ENCODE data around the gene MAGOHB.
"Not testable (repeated sequence)": the region's sequence is repeated elsewhere in the genome, so short reads cannot be mapped to it uniquely, and the experiment has no call there.

The MAGOHB gene

DNA sequence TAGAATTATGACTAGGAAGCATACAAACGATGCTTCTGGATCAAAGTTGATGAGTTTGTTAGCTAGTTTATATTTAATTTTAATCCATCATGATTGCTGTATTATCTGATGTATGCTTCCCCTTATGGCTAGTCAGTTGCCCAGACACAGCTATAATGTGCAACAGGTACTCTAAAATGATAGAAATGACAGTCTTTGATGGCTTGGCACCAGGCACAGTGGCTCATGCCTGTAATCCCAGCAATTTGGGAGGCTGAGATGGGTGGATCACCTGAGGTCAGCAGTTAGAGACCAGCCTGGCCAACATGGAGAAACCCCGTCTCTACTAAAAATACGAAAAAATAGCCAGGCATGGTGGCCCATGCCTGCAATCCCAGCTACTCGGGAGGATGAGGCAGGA is 2.2 kb downstream of the MAGOHB start:
- Histone ChIP-seq H3K36me3 (ENCODE audit: control insufficient read depth in 1 of 2, insufficient read depth in 2 of 2, low read depth in 1 of 2, low read length in 2 of 2) (peaks cover 0 to 44% of the 10 kb centered on the region in 2 experiments), H3K9ac (ENCODE audit: low read length) (peak overlapping the region; percentile 40)
- H2AK5ac ChIP-seq (ENCODE audit: low read length, severe bottlenecking); H3K27me3 ChIP-seq (ENCODE audit: control insufficient read depth in 1 of 2, insufficient read depth in 1 of 2, low read length in 2 of 2); H2BK5ac ChIP-seq (ENCODE audit: low read depth, low read length, poor library complexity, severe bottlenecking); H3K14ac ChIP-seq (ENCODE audit: low read length in 2 of 2); H3K4me3 ChIP-seq (ENCODE audit: insufficient read depth in 1 of 2, low read depth in 1 of 2, low read length in 2 of 2); H2BK15ac ChIP-seq (ENCODE audit: low read depth, poor library complexity, severe bottlenecking); H4K8ac ChIP-seq (ENCODE audit: low read length); H2BK12ac ChIP-seq (ENCODE audit: low read length in 2 of 2); H3K4me1 ChIP-seq (ENCODE audit: control insufficient read depth, insufficient read depth, low read depth, low read length); H3K18ac ChIP-seq (ENCODE audit: low read depth in 1 of 2, low read length in 2 of 2); H3K23ac ChIP-seq (ENCODE audit: low read length in 2 of 2); DNase-seq; H3K9me3 ChIP-seq (ENCODE audit: control insufficient read depth, low read length); H3K4ac ChIP-seq (ENCODE audit: low read depth in 1 of 2, low read length in 2 of 2); H2BK120ac ChIP-seq (ENCODE audit: low read depth, low read length); H3K27ac ChIP-seq (ENCODE audit: low read length, poor library complexity, severe bottlenecking); H2AFZ ChIP-seq (ENCODE audit: low read depth, low read length); H4K91ac ChIP-seq (ENCODE audit: low read length); H3K4me2 ChIP-seq (ENCODE audit: low read length, poor library complexity, severe bottlenecking); H3K79me1 ChIP-seq (replicated peaks; ENCODE audit: low read length, poor library complexity, severe bottlenecking): not testable (repeated sequence)
- WGBS: 97% methylated on average over 4 of the region's 4 CpGs

DNA sequence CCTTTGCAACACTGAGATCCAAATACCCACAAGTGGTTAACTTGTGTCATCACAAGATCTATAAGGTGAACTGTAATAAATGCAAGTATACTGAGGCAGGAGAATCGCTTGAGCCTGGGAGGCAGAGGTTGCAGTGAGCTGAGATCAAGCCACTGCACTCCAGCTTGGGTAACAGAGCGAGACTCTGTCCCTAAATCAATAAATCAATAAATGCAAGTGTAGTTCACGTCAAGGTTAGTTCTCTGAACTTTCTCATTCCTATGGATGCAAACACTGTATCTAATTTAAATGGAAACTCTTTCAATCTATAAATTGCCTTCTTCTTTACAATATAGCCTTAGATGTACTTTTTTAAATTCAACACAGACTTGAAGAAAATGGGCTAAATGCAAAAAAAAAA is 3.2 kb downstream of the MAGOHB start:
- H3K4me2 ChIP-seq (ENCODE audit: low read length, poor library complexity, severe bottlenecking): no peak overlapping the region
- H3K27ac ChIP-seq (ENCODE audit: low read length, poor library complexity, severe bottlenecking): no peak overlapping the region
- no peaks in the 10 kb centered on the region for H3K9me3 ChIP-seq (ENCODE audit: control insufficient read depth, low read length)
- H4K91ac ChIP-seq (ENCODE audit: low read length): no peak overlapping the region
- H3K27me3 ChIP-seq (ENCODE audit: control insufficient read depth in 1 of 2, insufficient read depth in 1 of 2, low read length in 2 of 2): no peaks in the 10 kb centered on the region
- peaks cover 7% of the 10 kb centered on the region for H3K79me1 ChIP-seq (replicated peaks; ENCODE audit: low read length, poor library complexity, severe bottlenecking)
- no peak overlapping the region for H3K23ac ChIP-seq (ENCODE audit: low read length in 2 of 2)
- peaks cover 6% of the 10 kb centered on the region for H3K4me1 ChIP-seq (ENCODE audit: control insufficient read depth, insufficient read depth, low read depth, low read length)
- no peak overlapping the region for H2AFZ ChIP-seq (ENCODE audit: low read depth, low read length)
- H2BK120ac ChIP-seq (ENCODE audit: low read depth, low read length): no peak overlapping the region
- peaks cover 0 to 55% of the 10 kb centered on the region in 2 experiments for H3K36me3 ChIP-seq (ENCODE audit: control insufficient read depth in 1 of 2, insufficient read depth in 2 of 2, low read depth in 1 of 2, low read length in 2 of 2)
- H2BK15ac ChIP-seq (ENCODE audit: low read depth, poor library complexity, severe bottlenecking): no peak overlapping the region
- 100% methylated on average over 2 of the region's 3 CpGs for WGBS
- H2AK5ac ChIP-seq (ENCODE audit: low read length, severe bottlenecking): no peak overlapping the region
- H3K4ac ChIP-seq (ENCODE audit: low read depth in 1 of 2, low read length in 2 of 2): no peak overlapping the region
- H3K14ac ChIP-seq (ENCODE audit: low read length in 2 of 2): no peak overlapping the region
- H3K18ac ChIP-seq (ENCODE audit: low read depth in 1 of 2, low read length in 2 of 2): no peak overlapping the region
- DNase-seq: no peak
- H4K8ac ChIP-seq (ENCODE audit: low read length): no peak overlapping the region
- H2BK5ac ChIP-seq (ENCODE audit: low read depth, low read length, poor library complexity, severe bottlenecking): no peak overlapping the region
- H2BK12ac ChIP-seq (ENCODE audit: low read length in 2 of 2): no peak overlapping the region
- no peak overlapping the region for H3K4me3 ChIP-seq (ENCODE audit: insufficient read depth in 1 of 2, low read depth in 1 of 2, low read length in 2 of 2)
- peak overlapping the region; percentile 40 for H3K9ac ChIP-seq (ENCODE audit: low read length)

GRCh38 chr12:10607885-10608458 is 5.4 kb downstream of the MAGOHB start:
- Histone ChIP-seq H3K36me3 (ENCODE audit: control insufficient read depth in 1 of 2, insufficient read depth in 2 of 2, low read depth in 1 of 2, low read length in 2 of 2) (peaks cover 0 to 68% of the 10 kb centered on the region in 2 experiments), H3K23ac (ENCODE audit: low read length in 2 of 2) (no peak overlapping the region), H4K8ac (ENCODE audit: low read length) (no peak overlapping the region), H2BK5ac (ENCODE audit: low read depth, low read length, poor library complexity, severe bottlenecking) (no peak overlapping the region), H3K79me1 (replicated peaks; ENCODE audit: low read length, poor library complexity, severe bottlenecking) (peaks cover 8% of the 10 kb centered on the region), H3K27ac (ENCODE audit: low read length, poor library complexity, severe bottlenecking) (no peak overlapping the region), H3K4me2 (ENCODE audit: low read length, poor library complexity, severe bottlenecking) (no peak overlapping the region), H3K4me1 (ENCODE audit: control insufficient read depth, insufficient read depth, low read depth, low read length) (peaks cover 6% of the 10 kb centered on the region), H4K91ac (ENCODE audit: low read length) (no peak overlapping the region), H3K9ac (ENCODE audit: low read length) (peak overlapping the region; percentile 3), H2BK120ac (ENCODE audit: low read depth, low read length) (no peak overlapping the region), H2AK5ac (ENCODE audit: low read length, severe bottlenecking) (no peak overlapping the region), H3K4me3 (ENCODE audit: insufficient read depth in 1 of 2, low read depth in 1 of 2, low read length in 2 of 2) (no peak overlapping the region), H3K14ac (ENCODE audit: low read length in 2 of 2) (no peak overlapping the region), H3K4ac (ENCODE audit: low read depth in 1 of 2, low read length in 2 of 2) (no peak overlapping the region), H3K27me3 (ENCODE audit: control insufficient read depth in 1 of 2, insufficient read depth in 1 of 2, low read length in 2 of 2) (no peaks in the 10 kb centered on the region), H2BK15ac (ENCODE audit: low read depth, poor library complexity, severe bottlenecking) (no peak overlapping the region), H3K9me3 (ENCODE audit: control insufficient read depth, low read length) (no peaks in the 10 kb centered on the region), H2BK12ac (ENCODE audit: low read length in 2 of 2) (no peak overlapping the region), H3K18ac (ENCODE audit: low read depth in 1 of 2, low read length in 2 of 2) (no peak overlapping the region), H2AFZ (ENCODE audit: low read depth, low read length) (no peak overlapping the region)
- DNase-seq: peak; percentile 38
- no CpG with 5 or more reads among the region's 3 CpGs for WGBS

DNA sequence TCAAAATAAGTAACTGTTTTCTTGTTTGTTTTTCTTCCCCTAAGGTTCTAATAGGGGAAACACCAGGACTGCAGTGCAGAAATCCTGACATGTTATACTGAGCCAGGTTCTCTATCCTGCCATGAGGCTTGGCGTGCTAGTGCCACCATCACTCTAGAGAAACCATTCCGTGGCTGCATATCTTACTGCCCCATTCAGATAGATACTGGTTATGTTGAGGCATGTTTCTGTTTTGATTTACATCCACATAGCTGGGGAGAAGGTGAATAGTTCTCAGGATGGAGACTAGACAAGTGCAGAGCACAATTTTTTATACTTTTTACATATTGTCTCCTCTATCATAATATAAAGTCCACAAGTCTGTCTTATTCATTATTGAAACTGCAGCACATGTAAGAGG is 11.5 kb downstream of the MAGOHB start:
- no peak overlapping the region for H3K27ac ChIP-seq (ENCODE audit: low read length, poor library complexity, severe bottlenecking)
- H3K23ac ChIP-seq (ENCODE audit: low read length in 2 of 2): no peak overlapping the region
- H3K14ac ChIP-seq (ENCODE audit: low read length in 2 of 2): no peak overlapping the region
- no peak overlapping the region for H2BK120ac ChIP-seq (ENCODE audit: low read depth, low read length)
- H3K18ac ChIP-seq (ENCODE audit: low read depth in 1 of 2, low read length in 2 of 2): no peak overlapping the region
- H3K9ac ChIP-seq (ENCODE audit: low read length): no peak overlapping the region
- H3K79me1 ChIP-seq (replicated peaks; ENCODE audit: low read length, poor library complexity, severe bottlenecking): peaks cover 2% of the 10 kb centered on the region
- H2AK5ac ChIP-seq (ENCODE audit: low read length, severe bottlenecking): no peak overlapping the region
- H3K4me3 ChIP-seq (ENCODE audit: insufficient read depth in 1 of 2, low read depth in 1 of 2, low read length in 2 of 2): no peak overlapping the region
- H3K4ac ChIP-seq (ENCODE audit: low read depth in 1 of 2, low read length in 2 of 2): no peak overlapping the region
- no peaks in the 10 kb centered on the region for H3K27me3 ChIP-seq (ENCODE audit: control insufficient read depth in 1 of 2, insufficient read depth in 1 of 2, low read length in 2 of 2)
- H3K4me2 ChIP-seq (ENCODE audit: low read length, poor library complexity, severe bottlenecking): no peak overlapping the region
- no peak overlapping the region for H4K91ac ChIP-seq (ENCODE audit: low read length)
- H3K36me3 ChIP-seq (ENCODE audit: control insufficient read depth in 1 of 2, insufficient read depth in 2 of 2, low read depth in 1 of 2, low read length in 2 of 2): peaks cover 0 to 38% of the 10 kb centered on the region in 2 experiments
- H2BK12ac ChIP-seq (ENCODE audit: low read length in 2 of 2): no peak overlapping the region
- no peak overlapping the region for H4K8ac ChIP-seq (ENCODE audit: low read length)
- no peak overlapping the region for H2BK5ac ChIP-seq (ENCODE audit: low read depth, low read length, poor library complexity, severe bottlenecking)
- 100% methylated on average over 1 of the region's 2 CpGs for WGBS
- DNase-seq: no peak
- H2BK15ac ChIP-seq (ENCODE audit: low read depth, poor library complexity, severe bottlenecking): no peak overlapping the region
- no peaks in the 10 kb centered on the region for H3K4me1 ChIP-seq (ENCODE audit: control insufficient read depth, insufficient read depth, low read depth, low read length)
- H2AFZ ChIP-seq (ENCODE audit: low read depth, low read length): no peak overlapping the region
- no peaks in the 10 kb centered on the region for H3K9me3 ChIP-seq (ENCODE audit: control insufficient read depth, low read length)

Measured in mesenchymal stem cell (in vitro differentiated cells and primary cell).